Activated naive CD8-positive, alpha-beta T cell treated with anti-CD3 and anti-CD28 coated beads, Interleukin-2, amount 50 U/mL, for 16 hours (primary cell): Measurements from ENCODE around the gene WWOX.

Experiments used
- DNase-seq: peaks from one replicate; pipeline ENCODE4 v3.0.0-alpha.2; 2020; ENCODE audit warnings: low read depth, low spot score

WWOX gene

DNA sequence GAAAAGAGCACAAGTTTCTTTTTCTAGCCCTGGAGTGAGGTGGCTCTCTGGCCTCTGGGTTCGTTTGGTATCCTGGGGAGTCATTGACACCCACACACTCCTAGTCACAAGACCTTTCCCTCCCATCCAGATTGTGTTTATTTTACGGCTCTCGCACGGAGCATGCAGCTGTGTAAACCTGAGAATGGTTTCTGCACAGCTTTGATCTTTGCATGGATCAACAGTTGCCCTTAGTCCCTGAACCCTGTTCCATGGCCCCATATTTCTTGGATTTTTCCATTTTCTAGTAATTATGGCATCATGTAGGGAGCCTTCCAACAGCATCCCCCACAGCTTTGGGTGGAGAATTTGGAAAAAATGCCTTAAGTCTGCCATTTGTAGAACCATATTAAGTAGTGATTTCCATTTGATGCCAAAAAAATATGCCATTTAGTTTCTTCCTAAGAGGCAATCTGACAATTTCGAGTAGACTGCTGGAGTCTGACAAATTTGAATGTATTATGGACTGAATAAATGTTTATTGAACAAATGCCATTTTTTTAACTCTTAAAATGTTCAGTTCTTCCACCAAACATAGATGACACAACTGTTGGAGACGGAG, 197.7 kb downstream of the WWOX start:
- no peak for DNase-seq

DNA sequence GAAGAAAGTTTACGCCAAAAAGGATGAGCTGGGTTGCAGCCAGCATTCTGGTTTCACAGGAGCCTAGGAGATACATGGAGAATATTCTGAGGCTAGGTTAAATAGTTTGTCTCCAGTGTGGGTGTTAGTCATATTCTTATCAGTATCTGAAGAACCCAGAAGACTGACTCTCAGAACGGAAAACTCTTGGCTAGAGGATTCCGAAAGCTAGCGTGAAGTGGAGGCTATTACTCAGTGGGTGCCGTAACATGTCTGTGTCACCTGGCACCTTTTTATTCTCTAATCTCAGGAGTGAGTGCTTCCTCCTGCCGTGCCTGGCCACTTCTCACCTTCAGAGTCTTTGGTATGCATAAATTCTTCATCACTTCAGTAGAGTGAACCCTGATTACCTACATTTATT, 199.5 kb downstream of the WWOX start:
- DNase-seq: no peak

DNA sequence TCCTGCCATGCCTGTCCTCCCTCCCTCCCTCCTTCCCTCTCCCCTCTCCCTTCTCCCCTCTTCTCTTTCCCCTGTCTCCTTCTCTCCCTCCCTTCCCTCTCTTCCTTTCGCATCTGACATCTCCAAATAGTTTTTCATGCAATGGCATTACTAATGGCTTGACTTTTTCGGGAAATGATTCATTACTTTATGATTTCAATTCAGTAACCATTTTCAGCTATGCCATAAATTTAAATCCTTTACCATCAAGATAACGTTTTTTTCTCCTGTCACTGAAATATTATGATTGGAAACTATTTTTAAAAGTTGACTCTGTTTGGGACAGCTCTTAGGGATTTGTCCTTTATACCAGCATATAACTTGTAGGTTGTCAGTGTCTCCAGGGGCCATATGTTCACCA, 201.0 kb downstream of the WWOX start:
- no peak for DNase-seq

DNA sequence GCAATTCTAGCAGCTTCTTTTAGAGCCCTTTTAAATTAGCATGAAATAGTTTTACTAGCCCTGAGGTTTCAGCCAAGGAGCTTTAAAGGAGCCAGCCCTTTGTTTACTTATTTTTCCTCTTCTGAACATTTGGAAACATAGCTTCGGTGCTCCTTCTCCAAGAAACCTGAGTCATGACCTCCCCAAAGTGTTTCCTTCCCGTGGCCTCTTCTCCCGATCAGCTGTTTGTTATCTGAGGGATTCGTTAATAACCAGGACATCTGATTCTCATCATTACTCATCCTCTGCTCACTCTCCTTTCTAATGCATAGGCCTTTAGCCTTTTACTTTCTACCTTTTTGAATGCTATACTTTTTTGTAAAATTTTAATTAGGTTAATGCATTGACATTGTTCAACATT, 204.5 kb downstream of the WWOX start:
- DNase-seq: no peak

DNA sequence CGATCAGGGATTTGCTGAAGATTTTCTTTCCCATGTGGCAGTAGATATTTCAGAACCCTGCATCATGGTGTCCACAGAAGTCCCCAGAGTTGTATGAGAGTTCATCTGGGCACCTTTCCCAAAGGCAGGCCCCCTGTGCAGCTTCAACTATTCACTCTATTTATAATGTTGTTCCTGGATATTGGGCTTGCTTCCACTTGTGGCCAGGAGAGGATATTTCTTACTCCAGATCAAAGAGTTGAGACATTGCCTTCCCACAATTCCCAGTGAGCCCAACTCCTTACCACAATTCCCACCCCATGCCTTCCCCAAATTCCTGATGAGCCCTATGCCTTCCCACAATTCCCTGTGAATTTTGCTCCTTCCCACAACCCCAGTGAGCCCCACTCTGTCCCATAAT, 206.9 kb downstream of the WWOX start:
- no peak for DNase-seq

DNA sequence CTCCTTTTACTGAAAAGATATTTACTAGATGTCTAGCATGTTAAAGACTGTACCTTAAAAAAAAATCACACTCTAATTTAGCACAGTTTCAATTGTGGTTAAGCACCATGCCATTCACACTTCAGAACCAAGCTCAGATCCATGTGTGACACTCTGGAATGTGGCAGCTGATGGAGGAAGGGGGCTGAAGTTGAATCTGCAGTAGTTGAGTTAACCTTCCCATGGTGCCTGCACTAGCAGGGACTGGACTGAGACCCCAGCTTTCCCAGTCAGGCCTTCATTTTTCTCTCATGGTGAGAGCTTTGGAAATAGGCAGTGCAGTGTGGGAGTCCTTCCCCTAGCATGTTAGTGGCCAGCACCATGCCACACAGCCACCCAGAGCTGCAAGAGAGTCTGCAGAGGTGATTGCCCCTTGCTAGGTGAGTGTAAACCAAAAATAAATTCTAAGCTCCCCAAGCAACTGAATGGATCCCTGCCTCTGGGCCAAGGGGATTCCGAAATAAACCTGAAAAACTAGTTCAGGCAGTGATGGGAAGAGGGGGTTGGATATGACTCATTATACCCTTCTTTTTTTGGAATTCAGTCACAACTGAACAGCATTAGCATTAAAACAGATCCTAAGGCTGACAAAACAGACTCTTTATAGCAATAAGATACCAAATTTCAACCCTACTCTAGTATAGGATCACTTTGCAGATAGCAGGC, 208.5 kb downstream of the WWOX start:
- no peak for DNase-seq

DNA sequence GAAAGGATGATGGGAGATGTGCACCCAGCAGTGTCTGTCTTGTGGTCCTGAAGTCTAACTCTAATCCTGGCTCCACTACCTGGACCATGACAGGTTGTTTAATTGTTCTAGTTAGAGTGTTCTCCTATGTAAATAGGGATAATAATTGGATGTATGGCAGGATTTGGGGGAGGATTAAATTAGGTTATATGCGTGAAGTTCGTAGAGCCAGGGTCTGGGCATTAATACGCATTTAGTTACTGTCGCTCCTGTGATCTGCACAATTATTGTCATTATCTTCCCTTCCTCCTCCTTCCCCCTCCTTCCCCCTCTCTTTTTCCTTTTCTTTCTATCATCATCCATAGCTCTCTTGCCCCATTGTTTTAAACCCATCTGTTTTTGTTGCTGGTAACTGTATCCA, 210.3 kb downstream of the WWOX start:
- no peak for DNase-seq

DNA sequence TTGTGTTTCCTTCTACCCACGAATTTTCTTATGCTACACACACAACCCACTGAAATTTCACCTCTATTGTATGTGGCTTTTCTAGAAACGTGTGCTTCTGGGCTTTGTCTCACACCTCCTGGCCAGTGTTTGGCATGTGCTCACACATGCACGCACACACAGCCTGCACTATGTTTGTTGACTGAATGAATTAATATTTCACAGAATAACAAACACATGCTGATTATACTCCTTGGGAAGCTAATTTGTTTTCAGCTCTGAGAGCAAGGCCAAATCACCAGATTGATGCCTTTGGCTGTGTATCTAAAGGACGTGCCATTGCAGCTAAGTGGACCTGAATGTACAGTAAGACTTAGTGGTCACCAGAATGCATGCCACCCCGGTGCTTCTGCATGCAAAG, 210.7 kb downstream of the WWOX start:
- no peak for DNase-seq

DNA sequence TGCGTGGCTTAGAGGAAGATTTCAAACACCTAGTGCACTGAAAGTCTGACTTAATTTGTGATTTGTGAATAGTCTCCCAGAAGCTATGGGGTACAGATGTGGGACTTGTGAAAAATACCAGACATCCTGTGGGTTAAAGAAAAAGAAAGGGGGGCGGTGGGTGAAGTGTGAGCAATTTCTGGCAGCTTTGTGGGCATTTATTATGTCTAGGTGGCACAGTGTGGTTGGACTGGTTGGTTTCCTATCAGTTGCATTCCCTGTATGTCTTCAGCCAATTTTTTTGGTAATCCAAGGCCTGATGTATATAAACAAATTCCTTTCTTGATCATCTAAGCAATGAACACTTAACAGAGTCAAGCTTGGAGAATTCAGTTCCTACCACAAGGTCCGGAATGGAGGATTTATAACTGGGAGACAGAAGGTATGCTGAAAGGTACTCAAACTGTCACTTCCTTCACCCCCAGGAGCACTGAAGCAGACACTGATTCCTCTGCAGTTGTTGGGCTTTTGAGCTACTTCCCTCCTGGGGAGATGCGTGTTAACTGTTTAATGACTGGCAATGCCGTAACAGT, 211.6 kb downstream of the WWOX start:
- DNase-seq: no peak

DNA sequence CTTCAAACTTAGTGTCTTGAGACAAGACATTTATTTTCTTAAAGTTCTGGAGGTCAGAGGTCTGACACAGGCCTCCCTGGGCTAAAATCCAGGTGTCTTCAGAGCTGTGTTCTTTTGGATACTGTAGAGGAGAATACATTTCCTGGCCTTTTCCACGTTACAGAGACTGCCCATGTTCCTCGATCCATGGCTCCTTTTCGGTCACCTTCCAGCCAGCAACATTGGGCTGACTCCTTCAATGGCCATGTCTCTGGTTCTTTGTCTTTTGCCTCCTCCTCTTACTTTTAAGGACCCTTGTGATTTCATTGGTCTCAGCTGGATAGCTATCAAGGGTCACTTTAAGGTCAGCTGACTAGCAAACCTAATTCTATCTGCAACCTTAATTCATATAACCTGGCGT, 212.4 kb downstream of the WWOX start:
- no peak for DNase-seq

DNA sequence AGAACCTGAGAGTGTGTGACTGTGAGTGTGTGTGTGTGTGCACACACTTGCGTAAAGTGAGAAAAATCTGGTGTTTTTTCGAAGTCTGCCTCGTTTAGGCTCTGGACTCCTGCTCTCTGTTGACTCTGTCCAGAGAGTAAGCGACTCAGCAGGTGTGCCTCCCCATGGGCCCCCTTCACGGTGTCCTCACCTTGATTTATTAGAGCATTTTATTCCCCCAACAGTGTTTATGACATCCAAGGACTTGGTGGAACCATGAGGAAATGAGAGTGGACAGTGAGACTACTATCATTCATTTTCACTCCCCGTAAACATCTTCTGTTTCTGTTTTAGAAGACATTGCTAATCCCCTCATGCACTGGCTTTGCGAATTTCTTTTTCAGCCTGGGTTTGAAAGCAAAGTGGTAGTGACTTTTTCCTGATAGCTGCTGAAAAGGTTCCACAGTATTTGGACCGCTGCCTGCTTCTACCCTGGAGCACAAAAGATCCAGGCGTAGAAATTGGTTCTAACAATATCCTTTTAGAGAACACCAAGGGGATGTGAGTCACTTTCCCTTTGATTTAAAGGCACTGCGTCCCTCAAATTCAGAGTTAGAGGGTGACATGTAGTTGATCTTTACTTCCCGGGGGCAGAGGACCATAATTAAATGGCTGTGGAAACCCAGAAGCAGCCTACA, 218.2 kb downstream of the WWOX start:
- DNase-seq: no peak

DNA sequence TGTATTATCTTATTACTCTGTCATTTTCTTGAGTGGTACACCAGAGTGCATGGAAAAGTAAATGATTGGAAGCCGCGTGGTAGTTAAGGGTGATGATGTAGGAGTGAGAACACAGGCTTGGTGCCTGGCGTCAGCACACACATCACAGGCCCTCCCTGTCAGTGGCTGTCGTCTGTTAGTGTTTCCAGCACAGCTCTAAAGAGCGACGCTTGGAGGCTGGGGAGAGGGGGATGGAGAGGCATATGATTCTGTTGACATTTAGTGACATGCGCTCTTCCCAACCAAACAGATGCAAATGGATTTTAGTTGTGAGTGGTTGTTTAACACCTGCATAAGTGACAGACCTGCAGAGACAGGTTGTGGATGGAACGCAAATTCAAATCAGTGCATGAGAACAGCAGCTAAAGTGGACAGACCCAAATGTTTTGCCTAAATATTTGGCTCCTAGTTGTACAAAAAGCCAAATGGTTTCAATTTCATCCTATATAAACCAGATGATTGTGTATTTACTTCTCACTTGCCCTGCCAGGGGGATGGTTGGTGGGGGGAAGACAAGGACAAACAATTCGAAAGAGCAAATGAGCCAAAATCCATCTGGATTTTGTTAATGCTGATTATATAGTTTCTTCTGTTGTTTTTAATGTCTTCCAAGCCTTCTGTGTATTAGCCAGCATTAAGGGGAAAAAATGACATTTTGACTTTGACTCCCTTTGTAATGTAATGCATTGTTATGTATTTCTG, 222.3 kb downstream of the WWOX start:
- no peak for DNase-seq

DNA sequence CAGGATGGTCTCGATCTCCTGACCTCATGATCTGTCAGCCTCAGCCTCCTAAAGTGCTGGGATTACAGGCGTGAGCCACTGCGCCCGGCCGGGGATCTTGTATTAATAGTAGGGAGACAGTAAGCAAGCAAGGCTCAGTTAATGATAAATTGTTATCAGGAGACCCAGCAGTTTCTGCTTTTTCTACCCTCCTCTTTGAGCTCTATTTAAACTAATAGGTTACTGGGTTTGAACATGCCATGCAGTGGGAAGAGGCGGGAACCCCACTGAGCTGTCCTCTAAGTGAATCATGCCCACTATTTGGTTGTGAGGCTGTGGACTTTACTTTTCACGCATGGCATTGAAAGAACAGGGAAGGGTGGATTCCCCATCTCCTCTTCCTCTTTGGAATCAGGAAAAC, 223.9 kb downstream of the WWOX start:
- no peak for DNase-seq

DNA sequence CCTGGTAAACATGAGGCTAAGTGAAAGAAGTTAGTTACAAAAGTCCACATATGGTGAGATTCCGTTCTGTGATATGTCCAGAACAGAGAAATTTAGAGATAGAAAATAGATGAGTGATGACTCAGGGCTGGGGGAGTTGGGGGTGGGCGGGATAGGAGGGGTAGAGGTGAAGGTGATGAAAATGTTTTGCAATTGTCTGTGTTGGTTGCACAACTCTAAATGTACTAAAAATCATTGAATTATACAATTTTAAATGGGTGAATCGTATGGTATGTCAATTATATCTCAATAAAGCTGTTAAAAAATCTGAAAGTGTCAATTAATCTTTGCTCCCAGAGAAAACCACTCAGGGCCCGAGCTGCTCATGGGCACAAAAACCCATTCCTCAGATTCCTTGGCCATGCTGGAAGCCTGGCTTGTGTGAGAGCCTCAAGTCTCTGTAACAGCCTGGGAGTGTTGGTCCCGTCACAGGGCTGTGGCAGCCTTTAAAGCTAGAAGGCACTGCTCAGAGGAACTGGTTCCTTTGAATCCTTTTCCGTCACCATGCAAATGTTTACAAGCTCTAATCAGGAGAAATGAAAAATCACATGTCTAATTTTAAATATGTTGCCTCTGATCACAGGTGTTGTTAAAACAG, 225.3 kb downstream of the WWOX start:
- no peak for DNase-seq

DNA sequence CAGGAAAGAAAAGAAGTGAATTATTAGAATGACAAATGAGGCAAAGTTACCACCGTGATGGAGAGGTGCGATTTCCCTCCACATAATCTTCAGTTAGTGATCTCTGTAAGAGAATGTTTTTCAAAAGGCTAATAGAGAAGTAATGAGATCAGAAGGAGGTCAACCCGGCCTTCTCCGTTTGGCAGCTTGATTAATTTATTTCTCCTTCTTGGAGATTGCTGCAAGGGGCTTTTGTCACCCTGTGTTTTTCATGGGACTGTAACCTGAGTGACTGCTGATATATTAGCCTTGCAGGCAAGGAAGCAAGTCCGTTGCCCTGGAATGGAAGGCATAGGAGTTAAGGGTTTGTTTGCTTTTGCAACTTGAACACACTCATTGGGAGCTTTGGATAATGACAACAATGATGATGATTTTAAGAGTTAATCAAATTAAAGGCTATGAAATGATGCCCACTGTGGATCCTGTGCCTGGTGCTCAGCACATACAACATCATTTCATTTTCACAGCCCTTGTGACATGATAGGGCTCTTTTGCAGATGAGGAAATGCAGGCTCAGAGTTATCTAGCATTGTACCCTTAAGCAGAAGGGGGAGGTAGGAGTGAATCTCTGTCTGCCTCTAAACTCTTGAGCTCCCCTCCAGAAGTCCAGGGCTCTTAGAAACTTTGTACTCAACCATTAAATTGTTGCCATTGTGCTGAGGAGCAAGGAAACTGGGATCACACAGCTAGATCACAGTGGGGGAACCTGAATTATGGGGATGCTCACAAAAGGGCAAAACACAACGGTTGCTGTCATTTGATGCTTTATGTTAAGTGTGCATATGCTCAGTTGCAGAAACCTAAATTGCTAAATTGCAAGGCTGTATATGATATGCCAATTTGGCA, 226.3 kb downstream of the WWOX start:
- no peak for DNase-seq

DNA sequence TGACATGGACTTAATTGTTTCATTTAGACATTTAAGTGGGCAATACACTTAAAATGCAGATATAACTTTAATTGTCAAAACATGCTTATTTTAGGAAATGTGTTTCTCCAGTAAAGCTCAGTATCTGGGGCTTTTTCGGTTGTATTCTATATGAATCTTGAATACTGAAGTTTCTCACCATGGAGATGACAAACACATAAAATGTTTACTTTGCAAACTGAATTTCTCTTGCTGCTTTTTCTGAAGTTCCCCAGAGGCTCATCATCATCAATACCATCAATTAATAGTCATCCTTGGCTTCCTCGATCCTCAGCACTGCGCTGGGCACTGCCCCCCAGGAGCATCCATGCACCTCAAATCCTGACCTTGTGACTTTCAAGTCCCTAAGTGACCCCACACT, 227.3 kb downstream of the WWOX start:
- no peak for DNase-seq

DNA sequence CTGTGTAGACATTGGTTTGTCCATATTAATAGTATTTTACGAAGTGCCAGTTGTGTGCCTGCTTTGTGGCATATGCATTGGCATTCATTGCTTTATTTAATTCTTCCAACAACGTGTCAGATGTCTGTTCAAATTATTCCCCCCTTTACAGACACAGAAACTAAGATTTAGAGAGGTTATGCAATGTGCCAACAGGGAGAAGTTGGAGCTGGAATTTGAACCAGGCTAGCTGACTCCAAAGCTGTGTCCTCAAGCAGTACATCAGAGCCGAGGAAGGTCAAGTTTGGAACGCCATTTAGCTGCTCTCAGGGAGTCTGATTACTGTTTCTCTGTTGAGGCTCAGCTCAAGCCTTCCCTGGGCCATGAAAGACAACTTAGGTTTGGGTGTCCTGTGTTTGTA, 232.3 kb downstream of the WWOX start:
- no peak for DNase-seq

DNA sequence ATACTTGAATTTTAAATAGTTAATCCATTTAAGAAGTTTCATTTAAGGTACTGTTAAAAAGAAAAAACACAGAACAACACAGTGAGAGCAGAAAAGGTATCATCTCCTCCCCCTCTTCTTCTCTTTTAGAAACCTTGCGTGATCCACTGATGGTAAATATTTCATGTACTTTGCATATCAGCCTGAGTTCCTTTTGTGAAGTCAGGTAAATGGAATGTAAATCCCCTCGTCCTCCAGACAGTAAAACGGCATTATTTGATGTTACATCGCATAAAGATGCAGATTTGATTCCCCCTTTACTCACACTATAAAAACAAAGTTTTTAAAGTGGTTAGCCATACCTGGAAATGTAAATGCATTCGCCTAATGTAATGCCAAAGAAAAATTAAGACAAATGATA, 234.4 kb downstream of the WWOX start:
- DNase-seq: no peak

DNA sequence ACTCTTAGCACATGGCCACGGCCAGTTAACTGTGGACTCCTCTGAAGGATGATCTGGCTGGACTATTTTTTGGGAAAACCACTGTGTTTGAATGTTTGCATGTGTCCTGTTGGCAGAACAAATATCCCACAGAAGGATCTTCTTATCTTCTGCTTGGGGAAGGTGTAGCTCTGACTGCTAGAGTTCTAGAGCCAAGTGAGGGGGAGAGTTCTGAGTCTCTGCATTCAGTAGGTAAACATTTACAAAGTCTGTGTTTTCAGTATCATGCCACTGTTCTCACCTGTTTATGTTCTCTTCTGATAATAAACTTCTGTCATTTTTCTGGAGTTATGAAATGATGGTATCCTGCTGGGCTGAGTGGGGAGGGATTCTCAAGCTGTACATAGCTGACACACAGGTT, 241.1 kb downstream of the WWOX start:
- DNase-seq: no peak

DNA sequence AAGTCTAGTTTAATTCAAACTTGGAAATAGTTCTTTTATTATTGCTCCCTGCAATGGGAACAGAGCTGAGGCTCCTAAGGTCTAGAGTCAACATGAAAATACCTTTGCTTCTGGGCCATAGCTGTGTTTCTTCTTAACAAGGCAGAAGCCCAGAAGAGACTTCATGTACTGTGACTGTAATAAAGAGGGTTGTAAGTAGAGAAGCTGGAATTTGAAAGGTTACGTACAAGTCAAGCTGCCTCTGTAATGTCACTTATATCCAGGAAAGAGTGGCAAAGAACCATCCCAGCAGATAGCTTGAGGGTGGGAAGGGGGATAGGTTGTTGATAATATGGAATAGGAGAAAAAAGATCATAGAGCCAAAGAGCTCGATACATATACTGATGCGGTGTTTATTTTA, 248.6 kb downstream of the WWOX start:
- DNase-seq: no peak

DNA sequence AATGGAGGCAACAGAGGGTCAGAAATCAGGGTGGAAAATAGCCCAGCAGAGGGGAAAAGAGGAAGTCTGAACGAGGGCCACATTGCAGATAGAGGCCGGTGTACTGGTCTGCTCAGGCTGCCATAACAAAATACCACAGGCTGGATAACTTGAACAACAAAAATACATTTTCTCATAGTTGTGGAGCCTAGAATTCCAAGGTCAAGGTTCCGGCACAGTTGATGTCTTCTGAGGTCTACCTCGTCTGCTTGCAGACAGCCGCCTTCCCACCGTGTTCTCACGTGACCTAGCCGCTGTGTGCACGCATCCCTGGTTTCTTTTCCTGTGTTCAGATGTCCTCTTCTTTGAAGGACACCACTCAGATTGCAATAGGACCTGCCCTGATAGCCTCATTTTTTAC, 249.4 kb downstream of the WWOX start:
- DNase-seq: no peak
